Natural killer cell (primary cell): ENCODE results near the gene REEP1. TPM values are rescaled to one million over a fixed set of nuclear protein-coding genes. Genes with fewer than 3 reads are reported as not detected.

ENCODE experiments used
- ATAC-seq, 3 donors: fragments of 150-1000 bp in 2 of 3; fragments of 200-7000 bp in 1 of 3; cut with Tn5 transposase; 1 replicate in 1 of 3; 2 replicates in 2 of 3; pipeline ENCODE4 v1.10.0; 2021; ENCODE audit warnings: mild to moderate bottlenecking in 2 of 3, moderate library complexity in 2 of 3
- DNase-seq, 2 donors: peaks; one replicate each; pipeline versions ENCODE4 v3.0.0 to v3.0.0-alpha.2; 2013 to 2021; ENCODE audit warnings: mixed read lengths in 1 of 2
- H3K27ac ChIP-seq: one replicate; pipeline ENCODE4 v1.5.1; 2013; ENCODE audit warnings: mild to moderate bottlenecking, low read length
- H3K27me3 ChIP-seq: one replicate; pipeline ENCODE4 v1.6.1; 2013; ENCODE audit warnings: low read length; ENCODE audit not compliant: control insufficient read depth, insufficient read depth
- H3K36me3 ChIP-seq: one replicate; pipeline ENCODE4 v1.6.1; 2013; ENCODE audit warnings: low read length; ENCODE audit not compliant: control insufficient read depth, insufficient read depth
- H3K4me1 ChIP-seq: one replicate; pipeline ENCODE4 v1.6.1; 2013; ENCODE audit warnings: low read length; ENCODE audit not compliant: control insufficient read depth, insufficient read depth
- H3K4me3 ChIP-seq: one replicate; pipeline ENCODE4 v1.5.1; 2013; ENCODE audit warnings: low read length
- H3K9me3 ChIP-seq: one replicate; pipeline ENCODE4 v1.6.1; 2013; ENCODE audit warnings: low read length; ENCODE audit not compliant: control insufficient read depth, insufficient read depth
- H3K27ac Mint-ChIP-seq, 2 donors: one replicate each; pipeline ENCODE4 v1.8.0; 2022; ENCODE audit warnings: mild to moderate bottlenecking in 2 of 2, mixed read lengths in 2 of 2, moderate library complexity in 1 of 2
- H3K27me3 Mint-ChIP-seq, 2 donors: one replicate each; pipeline ENCODE4 v1.8.0; 2022; ENCODE audit warnings: low read depth in 2 of 2, mixed read lengths in 2 of 2
- H3K36me3 Mint-ChIP-seq: one replicate; pipeline ENCODE4 v1.8.0; 2022; ENCODE audit warnings: mixed read lengths
- H3K4me1 Mint-ChIP-seq, 2 donors: one replicate each; pipeline ENCODE4 v1.8.0; 2022; ENCODE audit warnings: mixed read lengths in 2 of 2
- H3K4me3 Mint-ChIP-seq: one replicate; pipeline ENCODE4 v1.8.0; 2022; ENCODE audit warnings: mild to moderate bottlenecking, moderate library complexity, mixed read lengths
- H3K9me3 Mint-ChIP-seq, 2 donors: one replicate each; pipeline ENCODE4 v1.8.0; 2022; ENCODE audit warnings: mixed read lengths in 2 of 2
- WGBS: methylation state at CpG from one replicate; pipeline ENCODE4 v1.1.7; 2013; ENCODE audit warnings: missing lambda C conversion rate; ENCODE audit not compliant: insufficient coverage; 5-methylcytosine and 5-hydroxymethylcytosine counted together
- intact Hi-C: fragments of 100-400 bp; cut with micrococcal nuclease; formaldehyde crosslinking; loops from one replicate; pipeline ENCODE4 v1.14.2; 2022
- total RNA-seq, 4 donors: library from RNA; stranded (reverse); fragments of 120-200 nt in 1 of 4; gene quantifications; one replicate each; pipeline versions ENCODE4 v1.2.3 to v1.2.4, GENCODE V29; 2013 to 2022
- TF ChIP-seq, protein P1 (sequence below): fragments of 200-600 bp; IDR thresholded peaks from one replicate; pipeline ENCODE4 v1.8.0; 2022; ENCODE audit warnings: antibody characterized with exemption

REEP1 gene
- total RNA-seq, 3 donors from 2014 or later (not counting 1 experiment from before 2014, with no cell fraction given): 0.10 TPM; not detected in 2

DNA sequence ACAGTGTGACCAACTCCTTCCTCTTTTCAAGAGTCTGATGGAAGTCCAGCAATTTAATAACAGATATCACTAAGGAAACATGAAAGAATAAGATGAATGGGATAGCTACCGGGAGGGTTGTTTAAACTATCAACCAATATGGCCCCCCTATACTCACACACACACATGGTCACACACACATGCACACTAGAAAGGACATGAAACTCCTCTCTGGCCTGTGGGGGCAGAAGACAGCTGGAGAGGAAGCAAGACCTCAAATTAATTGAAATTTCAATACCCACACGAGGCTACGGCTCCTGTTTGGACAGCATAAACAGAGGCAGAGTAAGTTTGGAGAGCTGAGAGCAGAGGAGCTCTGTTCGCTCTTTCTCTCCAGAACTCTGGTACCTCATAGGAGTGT is 34.7 kb upstream of the REEP1 start:
- Mint-ChIP-seq H3K36me3 (peaks cover 14% of the 10 kb centered on the region), H3K4me3 (no peak overlapping the region), H3K27me3 (peaks cover 19 to 41% of the 10 kb centered on the region in 2 donors), H3K9me3 (peaks cover 2 to 3% of the 10 kb centered on the region in 2 donors), H3K4me1 (peaks cover 0 to 5% of the 10 kb centered on the region in 2 donors), H3K27ac (no peak overlapping the region)
- Histone ChIP-seq H3K9me3 (no peaks in the 10 kb centered on the region), H3K36me3 (no peaks in the 10 kb centered on the region), H3K27me3 (no peaks in the 10 kb centered on the region), H3K4me1 (peaks cover 7% of the 10 kb centered on the region), H3K27ac (no peak overlapping the region), H3K4me3 (no peak overlapping the region)
- no peak for DNase-seq
- 75% methylated on average over 3 of the region's 4 CpGs for WGBS
- no peak for ATAC-seq
- TF ChIP-seq, protein P1, sequence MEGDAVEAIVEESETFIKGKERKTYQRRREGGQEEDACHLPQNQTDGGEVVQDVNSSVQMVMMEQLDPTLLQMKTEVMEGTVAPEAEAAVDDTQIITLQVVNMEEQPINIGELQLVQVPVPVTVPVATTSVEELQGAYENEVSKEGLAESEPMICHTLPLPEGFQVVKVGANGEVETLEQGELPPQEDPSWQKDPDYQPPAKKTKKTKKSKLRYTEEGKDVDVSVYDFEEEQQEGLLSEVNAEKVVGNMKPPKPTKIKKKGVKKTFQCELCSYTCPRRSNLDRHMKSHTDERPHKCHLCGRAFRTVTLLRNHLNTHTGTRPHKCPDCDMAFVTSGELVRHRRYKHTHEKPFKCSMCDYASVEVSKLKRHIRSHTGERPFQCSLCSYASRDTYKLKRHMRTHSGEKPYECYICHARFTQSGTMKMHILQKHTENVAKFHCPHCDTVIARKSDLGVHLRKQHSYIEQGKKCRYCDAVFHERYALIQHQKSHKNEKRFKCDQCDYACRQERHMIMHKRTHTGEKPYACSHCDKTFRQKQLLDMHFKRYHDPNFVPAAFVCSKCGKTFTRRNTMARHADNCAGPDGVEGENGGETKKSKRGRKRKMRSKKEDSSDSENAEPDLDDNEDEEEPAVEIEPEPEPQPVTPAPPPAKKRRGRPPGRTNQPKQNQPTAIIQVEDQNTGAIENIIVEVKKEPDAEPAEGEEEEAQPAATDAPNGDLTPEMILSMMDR: no peak
- intact Hi-C loops: no loop called here

DNA sequence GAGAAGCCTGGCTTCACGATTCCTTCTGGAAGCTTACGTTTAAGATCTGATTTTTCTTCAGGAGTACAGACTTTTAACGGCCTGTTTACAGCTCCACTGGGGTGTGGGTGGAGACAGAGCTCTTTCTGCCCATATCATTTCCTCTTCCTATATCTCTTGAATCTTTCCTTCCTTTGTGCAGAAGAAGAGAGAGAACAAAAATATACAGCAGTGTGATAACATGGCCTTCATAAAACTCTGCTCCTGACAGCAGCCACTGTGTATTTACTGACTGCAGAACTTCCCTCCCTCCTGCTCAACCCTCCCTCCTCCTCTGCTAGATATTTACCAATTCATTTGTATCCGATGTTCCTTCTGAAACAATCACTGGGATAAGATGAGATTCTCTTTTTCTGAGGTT is 34.1 kb upstream of the REEP1 start:
- Histone ChIP-seq H3K4me3 (no peak overlapping the region), H3K9me3 (no peaks in the 10 kb centered on the region), H3K36me3 (no peaks in the 10 kb centered on the region), H3K4me1 (peaks cover 7% of the 10 kb centered on the region), H3K27me3 (no peaks in the 10 kb centered on the region), H3K27ac (no peak overlapping the region)
- H3K36me3 Mint-ChIP-seq: peaks cover 14% of the 10 kb centered on the region
- WGBS: 47% methylated on average over 2 of the region's 4 CpGs
- ATAC-seq: no peak
- TF ChIP-seq, protein P1: no peak
- peaks cover 15 to 37% of the 10 kb centered on the region in 2 donors for H3K27me3 Mint-ChIP-seq
- no peak overlapping the region for H3K27ac Mint-ChIP-seq
- peak in 1 of 2 donors; percentile 32 for DNase-seq
- intact Hi-C loops: no loop called here
- no peak overlapping the region for H3K4me3 Mint-ChIP-seq
- H3K4me1 Mint-ChIP-seq: peaks cover 0 to 5% of the 10 kb centered on the region in 2 donors
- peaks cover 2 to 3% of the 10 kb centered on the region in 2 donors for H3K9me3 Mint-ChIP-seq

DNA sequence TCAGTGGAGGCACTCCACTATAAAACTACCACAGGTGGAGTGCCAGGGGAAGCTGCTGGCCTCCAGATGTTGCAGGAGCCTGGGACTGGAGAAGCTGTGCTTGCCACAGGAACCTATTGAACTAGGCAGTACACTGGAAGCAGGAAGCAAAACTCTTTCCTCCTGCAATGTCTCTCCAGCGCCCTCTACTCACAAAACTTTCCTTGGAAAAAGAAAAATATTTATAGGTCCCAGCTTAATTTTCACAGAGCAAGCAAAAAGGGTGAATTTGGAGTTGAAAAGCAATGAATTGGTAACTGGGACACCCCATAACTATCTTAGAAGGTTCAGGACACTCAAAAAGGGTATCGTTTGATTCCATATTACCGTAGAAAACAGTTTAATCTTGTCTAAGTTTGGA is 33.2 kb upstream of the REEP1 start:
- DNase-seq (no peak), ATAC-seq (no peak)
- intact Hi-C loops: no loop called here
- Mint-ChIP-seq H3K9me3 (peaks cover 2 to 3% of the 10 kb centered on the region in 2 donors), H3K36me3 (peaks cover 14% of the 10 kb centered on the region), H3K4me3 (no peak overlapping the region), H3K27me3 (peaks cover 19 to 30% of the 10 kb centered on the region in 2 donors), H3K27ac (no peak overlapping the region), H3K4me1 (peaks cover 0 to 5% of the 10 kb centered on the region in 2 donors)
- peaks cover 7% of the 10 kb centered on the region for H3K4me1 ChIP-seq
- no peak overlapping the region for H3K27ac ChIP-seq
- no peaks in the 10 kb centered on the region for H3K9me3 ChIP-seq
- WGBS: 100% methylated on average over 2 of the region's 3 CpGs
- H3K4me3 ChIP-seq: no peak overlapping the region
- no peaks in the 10 kb centered on the region for H3K27me3 ChIP-seq
- H3K36me3 ChIP-seq: no peaks in the 10 kb centered on the region
- TF ChIP-seq, protein P1: no peak

DNA sequence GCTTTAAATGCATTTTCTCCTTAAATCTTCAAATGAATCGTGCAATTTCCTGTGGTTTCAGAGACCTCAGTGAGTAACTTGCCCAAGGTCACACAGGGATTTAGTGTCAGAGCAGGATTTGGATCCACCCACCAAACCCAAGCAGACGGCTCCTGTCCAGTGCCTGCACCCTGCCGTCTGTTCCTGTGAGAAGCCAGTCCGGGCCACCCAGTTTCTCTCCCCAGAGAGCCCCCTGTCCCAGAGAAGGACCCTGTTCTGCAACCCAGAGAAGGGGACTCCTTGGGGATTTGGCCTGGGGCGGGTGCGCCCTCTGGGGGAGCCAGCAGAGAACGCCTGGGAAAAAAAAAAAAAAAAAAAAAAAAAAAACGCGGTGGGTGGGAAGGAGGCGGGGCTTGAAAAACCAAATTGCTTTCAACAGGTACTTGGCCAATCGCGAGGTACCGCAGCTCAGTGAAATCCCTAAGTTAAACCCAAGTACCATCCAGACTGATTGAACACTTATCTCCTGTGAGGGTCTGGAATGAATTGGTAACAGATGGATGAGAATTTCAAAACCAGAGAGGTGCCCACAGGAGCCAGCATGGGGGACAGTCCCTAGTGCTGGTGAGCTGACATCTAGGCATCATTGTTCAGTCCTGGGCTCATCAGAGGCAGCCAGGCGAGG is 30.9 kb upstream of the REEP1 start:
- TF ChIP-seq, protein P1: no peak

More for the DNA sequence above, 30.9 kb upstream of the REEP1 start:
- intact Hi-C loops: no loop called here
- Mint-ChIP-seq H3K9me3 (peaks cover 2 to 3% of the 10 kb centered on the region in 2 donors), H3K36me3 (peaks cover 14% of the 10 kb centered on the region), H3K27me3 (peaks cover 9 to 20% of the 10 kb centered on the region in 2 donors), H3K4me3 (no peak overlapping the region), H3K4me1 (peaks cover 0 to 5% of the 10 kb centered on the region in 2 donors), H3K27ac (no peak overlapping the region)
- peaks cover 7% of the 10 kb centered on the region for H3K4me1 ChIP-seq
- H3K4me3 ChIP-seq: no peak overlapping the region
- ATAC-seq (peak in 2 of 3 donors; percentile 47 to 49), DNase-seq (peak in 1 of 2 donors; percentile 71)
- H3K27ac ChIP-seq: no peak overlapping the region
- no peaks in the 10 kb centered on the region for H3K9me3 ChIP-seq
- WGBS: 12% methylated on average over 11 of the region's 14 CpGs
- H3K27me3 ChIP-seq: no peaks in the 10 kb centered on the region
- H3K36me3 ChIP-seq: no peaks in the 10 kb centered on the region
